WTC11 (cell line): Measurements from ENCODE around the gene EPHA6. TPM values are rescaled to one million over a fixed set of nuclear protein-coding genes. Genes with fewer than 3 reads are reported as not detected.

Source experiments
- ATAC-seq: fragments of 200-7000 bp; cut with Tn5 transposase; 2 replicates; pipeline ENCODE4 v1.10.0; 2021; ENCODE audit warnings: mild to moderate bottlenecking, moderate library complexity
- CTCF ChIA-PET: fragments of 300-600 bp; sonication (Branson Sonifier 250); formaldehyde crosslinking; loops from one replicate; lab custom pipeline; 2021; ENCODE audit warnings: antibody characterized with exemption; lab: Charles Lee
- POLR2A ChIA-PET: fragments of 350-600 bp; sonication (Branson Sonifier 250); formaldehyde crosslinking; loops from one replicate; lab custom pipeline; 2021; ENCODE audit warnings: antibody characterized with exemption; lab: Charles Lee
- DNase-seq: peaks from one replicate; pipeline ENCODE4 v3.0.0; 2021; ENCODE audit warnings: low spot score
- H3K27ac Mint-ChIP-seq: 2 replicates; pipeline ENCODE4 v1.8.0; 2021; ENCODE audit warnings: mixed read lengths
- H3K27me3 Mint-ChIP-seq: 2 replicates; pipeline ENCODE4 v1.8.0; 2021; ENCODE audit warnings: low read depth, mild to moderate bottlenecking, moderate library complexity, mixed read lengths
- H3K36me3 Mint-ChIP-seq: 2 replicates; pipeline ENCODE4 v1.8.0; 2021; ENCODE audit warnings: mixed read lengths
- H3K4me1 Mint-ChIP-seq: 2 replicates; pipeline ENCODE4 v1.8.0; 2022; ENCODE audit warnings: mixed read lengths
- H3K4me3 Mint-ChIP-seq: 2 replicates; pipeline ENCODE4 v1.8.0; 2021; ENCODE audit warnings: mild to moderate bottlenecking, moderate library complexity, mixed read lengths
- H3K9me3 Mint-ChIP-seq: 2 replicates; pipeline ENCODE4 v1.8.0; 2021; ENCODE audit warnings: mixed read lengths
- AR ChIP-seq: fragments of 250-450 bp; sonication (Bioruptor Pico); IDR thresholded peaks from 2 replicates; pipeline ENCODE4 v1.9.0; 2021; ENCODE audit warnings: mild to moderate bottlenecking
- ATF2 ChIP-seq: sonication (generic); formaldehyde crosslinking; IDR thresholded peaks from 2 replicates; pipeline ENCODE4 v1.8.1; 2022; ENCODE audit warnings: low read depth, missing genetic modification reagents, borderline replicate concordance
- CREM ChIP-seq: sonication (generic); formaldehyde crosslinking; IDR thresholded peaks from 2 replicates; pipeline ENCODE4 v1.8.1; 2022; ENCODE audit warnings: mild to moderate bottlenecking, missing genetic modification reagents, moderate library complexity
- E2F4 ChIP-seq: sonication (generic); formaldehyde crosslinking; IDR thresholded peaks from 2 replicates; pipeline ENCODE4 v1.8.1; 2022; ENCODE audit warnings: low read depth, mild to moderate bottlenecking, moderate library complexity, missing genetic modification reagents, borderline replicate concordance
- EMX1 ChIP-seq: fragments of 250-450 bp; sonication (Bioruptor Pico); IDR thresholded peaks from 2 replicates; pipeline ENCODE4 v1.8.0; 2021; ENCODE audit warnings: mild to moderate bottlenecking
- ESRRA ChIP-seq: sonication (generic); formaldehyde crosslinking; IDR thresholded peaks from 2 replicates; pipeline ENCODE4 v1.8.1; 2022; ENCODE audit warnings: mild to moderate bottlenecking, missing genetic modification reagents, borderline replicate concordance
- MLX ChIP-seq: sonication (generic); formaldehyde crosslinking; IDR thresholded peaks from 2 replicates; pipeline ENCODE4 v1.8.1; 2023; ENCODE audit warnings: mild to moderate bottlenecking, missing genetic modification reagents, moderate library complexity
- SMAD4 ChIP-seq: sonication (generic); formaldehyde crosslinking; IDR thresholded peaks from 2 replicates; pipeline ENCODE4 v1.8.0; 2022; ENCODE audit warnings: mild to moderate bottlenecking, missing genetic modification reagents
- TCF7 ChIP-seq: sonication (generic); formaldehyde crosslinking; IDR thresholded peaks from 2 replicates; pipeline ENCODE4 v1.8.0; 2022; ENCODE audit warnings: mild to moderate bottlenecking, low read depth, missing genetic modification reagents, moderate library complexity
- USF2 ChIP-seq: sonication (generic); formaldehyde crosslinking; IDR thresholded peaks from 2 replicates; pipeline ENCODE4 v1.8.1; 2023; ENCODE audit warnings: mild to moderate bottlenecking, missing genetic modification reagents, moderate library complexity
- ZBTB21 ChIP-seq: sonication (generic); formaldehyde crosslinking; IDR thresholded peaks from 2 replicates; pipeline ENCODE4 v1.8.1; 2023; ENCODE audit warnings: mild to moderate bottlenecking, missing genetic modification reagents, borderline replicate concordance
- ZMAT4 ChIP-seq: fragments of 250-450 bp; sonication (Bioruptor Pico); IDR thresholded peaks from 2 replicates; pipeline ENCODE4 v1.9.0; 2021; ENCODE audit warnings: mild to moderate bottlenecking
- ZNF121 ChIP-seq: sonication (generic); formaldehyde crosslinking; IDR thresholded peaks from 2 replicates; pipeline ENCODE4 v1.8.0; 2023; ENCODE audit warnings: missing genetic modification reagents
- ZNF232 ChIP-seq: sonication (generic); formaldehyde crosslinking; IDR thresholded peaks from 2 replicates; pipeline ENCODE4 v1.8.0; 2022; ENCODE audit warnings: mild to moderate bottlenecking, missing genetic modification reagents
- total RNA-seq: library from RNA; stranded (reverse); gene quantifications from 3 replicates; pipeline ENCODE4 v1.2.3, GENCODE V29; 2021
- TF ChIP-seq, protein P1 (sequence below): sonication (generic); formaldehyde crosslinking; conservative IDR thresholded peaks from 2 replicates; pipeline ENCODE4 v1.8.1; 2023; ENCODE audit warnings: mild to moderate bottlenecking, low read depth, missing genetic modification reagents, moderate library complexity
- TF ChIP-seq, protein P2 (sequence below): sonication (generic); formaldehyde crosslinking; IDR thresholded peaks from 2 replicates; pipeline ENCODE4 v1.8.0; 2023; ENCODE audit warnings: missing genetic modification reagents
- TF ChIP-seq, protein P3 (sequence below): fragments of 200-600 bp; IDR thresholded peaks from 2 replicates; pipeline ENCODE4 v1.8.0; 2022; ENCODE audit warnings: antibody characterized with exemption

Gene EPHA6
- total RNA-seq, 1 experiment from 2014 or later, result 2.1 TPM

DNA sequence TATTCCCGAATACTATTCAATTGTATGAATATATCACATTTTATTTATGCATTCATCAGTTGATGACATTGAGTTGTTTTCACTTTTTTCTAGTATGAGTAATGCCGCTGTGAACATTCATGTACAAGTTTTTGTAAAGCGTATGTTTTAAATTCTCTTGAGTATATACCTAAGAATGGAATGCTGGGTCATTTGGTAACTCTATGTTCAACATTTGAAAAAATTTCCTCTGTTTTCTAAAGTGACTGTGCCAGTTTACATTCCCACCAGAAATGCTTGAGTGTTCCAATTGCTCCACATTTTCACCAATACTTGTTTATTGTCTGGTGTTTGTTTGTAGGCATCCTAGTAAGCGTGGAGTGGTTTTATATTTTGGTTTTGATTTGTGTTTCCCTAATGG, 144.5 kb downstream of the EPHA6 start:
- Mint-ChIP-seq H3K4me3 (no peak overlapping the region), H3K9me3 (no peaks in the 10 kb centered on the region), H3K27ac (no peak overlapping the region), H3K27me3 (no peaks in the 10 kb centered on the region), H3K36me3 (no peaks in the 10 kb centered on the region), H3K4me1 (peaks cover 11% of the 10 kb centered on the region)
- ChIA-PET POLR2A (no interaction called here), CTCF (no interaction called here)
- ATAC-seq (no peak), DNase-seq (no peak)
- TF ChIP-seq ZBTB21 (CRISPR knock-in tag) (no peak), MLX (CRISPR knock-in tag) (no peak), E2F4 (CRISPR knock-in tag) (no peak), AR (no peak), ZNF232 (CRISPR knock-in tag) (no peak)
- TF ChIP-seq, protein P1, sequence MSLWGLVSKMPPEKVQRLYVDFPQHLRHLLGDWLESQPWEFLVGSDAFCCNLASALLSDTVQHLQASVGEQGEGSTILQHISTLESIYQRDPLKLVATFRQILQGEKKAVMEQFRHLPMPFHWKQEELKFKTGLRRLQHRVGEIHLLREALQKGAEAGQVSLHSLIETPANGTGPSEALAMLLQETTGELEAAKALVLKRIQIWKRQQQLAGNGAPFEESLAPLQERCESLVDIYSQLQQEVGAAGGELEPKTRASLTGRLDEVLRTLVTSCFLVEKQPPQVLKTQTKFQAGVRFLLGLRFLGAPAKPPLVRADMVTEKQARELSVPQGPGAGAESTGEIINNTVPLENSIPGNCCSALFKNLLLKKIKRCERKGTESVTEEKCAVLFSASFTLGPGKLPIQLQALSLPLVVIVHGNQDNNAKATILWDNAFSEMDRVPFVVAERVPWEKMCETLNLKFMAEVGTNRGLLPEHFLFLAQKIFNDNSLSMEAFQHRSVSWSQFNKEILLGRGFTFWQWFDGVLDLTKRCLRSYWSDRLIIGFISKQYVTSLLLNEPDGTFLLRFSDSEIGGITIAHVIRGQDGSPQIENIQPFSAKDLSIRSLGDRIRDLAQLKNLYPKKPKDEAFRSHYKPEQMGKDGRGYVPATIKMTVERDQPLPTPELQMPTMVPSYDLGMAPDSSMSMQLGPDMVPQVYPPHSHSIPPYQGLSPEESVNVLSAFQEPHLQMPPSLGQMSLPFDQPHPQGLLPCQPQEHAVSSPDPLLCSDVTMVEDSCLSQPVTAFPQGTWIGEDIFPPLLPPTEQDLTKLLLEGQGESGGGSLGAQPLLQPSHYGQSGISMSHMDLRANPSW (CRISPR knock-in tag), result no peak

DNA sequence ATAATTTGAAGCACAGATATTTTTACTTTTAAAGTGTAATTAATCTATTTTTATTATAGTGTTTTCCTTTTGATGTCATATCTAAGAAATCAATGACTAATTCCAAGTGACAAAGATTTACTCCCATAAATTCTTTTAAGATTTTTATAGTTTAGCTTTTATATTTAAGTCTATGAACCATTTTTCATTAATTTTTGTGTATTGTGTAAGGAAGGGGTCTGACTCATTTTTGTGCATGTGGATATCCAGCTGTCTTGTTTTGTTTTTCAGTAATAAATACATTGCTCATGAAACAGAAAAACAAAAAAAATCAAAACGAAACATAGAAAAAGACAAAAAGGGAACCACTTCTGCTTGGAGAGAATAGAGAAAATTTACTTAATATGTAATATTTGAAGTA, 145.1 kb downstream of the EPHA6 start:
- CTCF ChIA-PET, result interaction anchor here (1.2 kb wide), 1 partner anchor 180 kb away, joined by 3 read pairs; no protein-coding TSS in a partner anchor
- Mint-ChIP-seq H3K27ac (no peak overlapping the region), H3K9me3 (no peaks in the 10 kb centered on the region), H3K36me3 (no peaks in the 10 kb centered on the region), H3K4me1 (peaks cover 7% of the 10 kb centered on the region), H3K27me3 (no peaks in the 10 kb centered on the region), H3K4me3 (no peak overlapping the region)
- no peak for ATAC-seq
- DNase-seq, result no peak
- POLR2A ChIA-PET, result no interaction called here
- TF ChIP-seq ESRRA (CRISPR knock-in tag) (no peak), EMX1 (CRISPR knock-in tag) (no peak), ATF2 (no peak), USF2 (CRISPR knock-in tag) (no peak), TCF7 (CRISPR knock-in tag) (no peak), SMAD4 (CRISPR knock-in tag) (no peak), CREM (no peak), ZMAT4 (CRISPR knock-in tag) (no peak), ZNF121 (CRISPR knock-in tag) (no peak)
- TF ChIP-seq, protein P1 (CRISPR knock-in tag), result no peak
- TF ChIP-seq, protein P2, sequence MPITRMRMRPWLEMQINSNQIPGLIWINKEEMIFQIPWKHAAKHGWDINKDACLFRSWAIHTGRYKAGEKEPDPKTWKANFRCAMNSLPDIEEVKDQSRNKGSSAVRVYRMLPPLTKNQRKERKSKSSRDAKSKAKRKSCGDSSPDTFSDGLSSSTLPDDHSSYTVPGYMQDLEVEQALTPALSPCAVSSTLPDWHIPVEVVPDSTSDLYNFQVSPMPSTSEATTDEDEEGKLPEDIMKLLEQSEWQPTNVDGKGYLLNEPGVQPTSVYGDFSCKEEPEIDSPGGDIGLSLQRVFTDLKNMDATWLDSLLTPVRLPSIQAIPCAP (CRISPR knock-in tag), result no peak
- TF ChIP-seq, protein P3, sequence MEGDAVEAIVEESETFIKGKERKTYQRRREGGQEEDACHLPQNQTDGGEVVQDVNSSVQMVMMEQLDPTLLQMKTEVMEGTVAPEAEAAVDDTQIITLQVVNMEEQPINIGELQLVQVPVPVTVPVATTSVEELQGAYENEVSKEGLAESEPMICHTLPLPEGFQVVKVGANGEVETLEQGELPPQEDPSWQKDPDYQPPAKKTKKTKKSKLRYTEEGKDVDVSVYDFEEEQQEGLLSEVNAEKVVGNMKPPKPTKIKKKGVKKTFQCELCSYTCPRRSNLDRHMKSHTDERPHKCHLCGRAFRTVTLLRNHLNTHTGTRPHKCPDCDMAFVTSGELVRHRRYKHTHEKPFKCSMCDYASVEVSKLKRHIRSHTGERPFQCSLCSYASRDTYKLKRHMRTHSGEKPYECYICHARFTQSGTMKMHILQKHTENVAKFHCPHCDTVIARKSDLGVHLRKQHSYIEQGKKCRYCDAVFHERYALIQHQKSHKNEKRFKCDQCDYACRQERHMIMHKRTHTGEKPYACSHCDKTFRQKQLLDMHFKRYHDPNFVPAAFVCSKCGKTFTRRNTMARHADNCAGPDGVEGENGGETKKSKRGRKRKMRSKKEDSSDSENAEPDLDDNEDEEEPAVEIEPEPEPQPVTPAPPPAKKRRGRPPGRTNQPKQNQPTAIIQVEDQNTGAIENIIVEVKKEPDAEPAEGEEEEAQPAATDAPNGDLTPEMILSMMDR, result no peak
